Measurements from ENCODE around the gene UGDH. TPM values are rescaled to one million over a fixed set of nuclear protein-coding genes. Genes with fewer than 3 reads are reported as not detected.
A peak's percentile ranks its signal among the peaks of the same experiment; 100 is the strongest.

The UGDH gene
- total and polyA plus RNA-seq, 2 of the 13 experiments (the other 11 are each of a cell fraction or from before 2014, with no cell fraction given), result 99.0 to 384 TPM

DNA sequence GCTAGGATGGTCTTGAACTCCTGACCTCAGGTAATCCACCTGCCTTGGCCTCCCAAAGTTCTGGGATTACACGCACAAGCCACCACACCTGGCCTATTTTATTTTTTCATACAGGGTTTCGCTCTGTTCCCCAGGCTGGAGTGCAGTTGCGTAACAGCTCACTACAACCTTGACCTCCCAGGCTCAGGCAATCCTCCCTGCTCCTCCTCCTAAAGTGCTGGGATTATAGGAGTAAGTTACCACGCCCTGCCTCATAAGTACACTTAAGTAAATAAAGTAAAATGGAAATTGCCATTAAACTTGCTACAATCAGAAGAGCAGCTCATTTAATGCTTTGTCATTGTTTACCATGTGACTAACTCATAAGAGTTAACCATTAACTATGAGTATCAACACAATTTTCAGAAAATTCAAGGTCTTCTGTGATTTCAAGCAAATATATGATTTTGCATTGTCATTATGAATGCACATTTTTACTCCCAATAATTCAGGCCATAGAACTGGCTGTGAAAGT is 12.3 kb downstream of the UGDH start (continued):
- peak; percentile 97 for TF ChIP-seq ARID3A (IDR thresholded peaks at IDR 0.05; ENCODE audit: low read depth, low read length)
- TF ChIP-seq ZNF543 (CRISPR knock-in tag; IDR thresholded peaks at IDR 0.05), result no peak
- TF ChIP-seq, protein P1, sequence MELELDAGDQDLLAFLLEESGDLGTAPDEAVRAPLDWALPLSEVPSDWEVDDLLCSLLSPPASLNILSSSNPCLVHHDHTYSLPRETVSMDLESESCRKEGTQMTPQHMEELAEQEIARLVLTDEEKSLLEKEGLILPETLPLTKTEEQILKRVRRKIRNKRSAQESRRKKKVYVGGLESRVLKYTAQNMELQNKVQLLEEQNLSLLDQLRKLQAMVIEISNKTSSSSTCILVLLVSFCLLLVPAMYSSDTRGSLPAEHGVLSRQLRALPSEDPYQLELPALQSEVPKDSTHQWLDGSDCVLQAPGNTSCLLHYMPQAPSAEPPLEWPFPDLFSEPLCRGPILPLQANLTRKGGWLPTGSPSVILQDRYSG (CRISPR knock-in tag; IDR thresholded peaks at IDR 0.05), result 0 out of 2 replicates have a peak, but pooled peaks have one; percentile 52
- TF ChIP-seq ZNF367 (CRISPR knock-in tag; IDR thresholded peaks at IDR 0.05; ENCODE audit: borderline replicate concordance), result no peak
- TF ChIP-seq HDAC2 (CRISPR knock-in tag; IDR thresholded peaks at IDR 0.05), result peak; percentile 97
- no peak for TF ChIP-seq HDAC6 (IDR thresholded peaks at IDR 0.05; ENCODE audit: low read depth, low read length)
- TF ChIP-seq ZNF329 (CRISPR knock-in tag; IDR thresholded peaks at IDR 0.05; ENCODE audit: low read depth), result no peak
- TF ChIP-seq KLF6 (CRISPR knock-in tag; IDR thresholded peaks at IDR 0.05), result 0 out of 2 replicates have a peak, but pooled peaks have one; percentile 74
- TF ChIP-seq DR1 (CRISPR knock-in tag; IDR thresholded peaks at IDR 0.05), result no peak
- TF ChIP-seq, protein P2, sequence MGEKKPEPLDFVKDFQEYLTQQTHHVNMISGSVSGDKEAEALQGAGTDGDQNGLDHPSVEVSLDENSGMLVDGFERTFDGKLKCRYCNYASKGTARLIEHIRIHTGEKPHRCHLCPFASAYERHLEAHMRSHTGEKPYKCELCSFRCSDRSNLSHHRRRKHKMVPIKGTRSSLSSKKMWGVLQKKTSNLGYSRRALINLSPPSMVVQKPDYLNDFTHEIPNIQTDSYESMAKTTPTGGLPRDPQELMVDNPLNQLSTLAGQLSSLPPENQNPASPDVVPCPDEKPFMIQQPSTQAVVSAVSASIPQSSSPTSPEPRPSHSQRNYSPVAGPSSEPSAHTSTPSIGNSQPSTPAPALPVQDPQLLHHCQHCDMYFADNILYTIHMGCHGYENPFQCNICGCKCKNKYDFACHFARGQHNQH (CRISPR knock-in tag; IDR thresholded peaks at IDR 0.05), result peak; percentile 95
- TF ChIP-seq HHEX (CRISPR knock-in tag; IDR thresholded peaks at IDR 0.05), result peak; percentile 79
- peak; percentile 31; the same call in 1 of the 2 replicates for TF ChIP-seq DMAP1 (CRISPR knock-in tag; IDR thresholded peaks at IDR 0.05)
- peak; percentile 77 for TF ChIP-seq ZNF317 (CRISPR knock-in tag; IDR thresholded peaks at IDR 0.05)
- TF ChIP-seq YEATS4 (CRISPR knock-in tag; IDR thresholded peaks at IDR 0.05; ENCODE audit: borderline replicate concordance), result 0 out of 2 replicates have a peak, but pooled peaks have one; percentile 59
- no peak for TF ChIP-seq MAZ (IDR thresholded peaks at IDR 0.05; ENCODE audit: borderline replicate concordance, low read depth, low read length)
- TF ChIP-seq MAZ (CRISPR knock-in tag; IDR thresholded peaks at IDR 0.05; ENCODE audit: low read depth), result 0 out of 2 replicates have a peak, but pooled peaks have one; percentile 9
- no peak for TF ChIP-seq TRIM22 (IDR thresholded peaks at IDR 0.05)
- TF ChIP-seq, protein P3, sequence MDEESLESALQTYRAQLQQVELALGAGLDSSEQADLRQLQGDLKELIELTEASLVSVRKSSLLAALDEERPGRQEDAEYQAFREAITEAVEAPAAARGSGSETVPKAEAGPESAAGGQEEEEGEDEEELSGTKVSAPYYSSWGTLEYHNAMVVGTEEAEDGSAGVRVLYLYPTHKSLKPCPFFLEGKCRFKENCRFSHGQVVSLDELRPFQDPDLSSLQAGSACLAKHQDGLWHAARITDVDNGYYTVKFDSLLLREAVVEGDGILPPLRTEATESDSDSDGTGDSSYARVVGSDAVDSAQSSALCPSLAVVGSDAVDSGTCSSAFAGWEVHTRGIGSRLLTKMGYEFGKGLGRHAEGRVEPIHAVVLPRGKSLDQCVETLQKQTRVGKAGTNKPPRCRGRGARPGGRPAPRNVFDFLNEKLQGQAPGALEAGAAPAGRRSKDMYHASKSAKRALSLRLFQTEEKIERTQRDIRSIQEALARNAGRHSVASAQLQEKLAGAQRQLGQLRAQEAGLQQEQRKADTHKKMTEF (CRISPR knock-in tag; IDR thresholded peaks at IDR 0.05), result peak; percentile 97
- no peak for TF ChIP-seq ZC3H13 (CRISPR knock-in tag; IDR thresholded peaks at IDR 0.05)
- TF ChIP-seq, protein P4, sequence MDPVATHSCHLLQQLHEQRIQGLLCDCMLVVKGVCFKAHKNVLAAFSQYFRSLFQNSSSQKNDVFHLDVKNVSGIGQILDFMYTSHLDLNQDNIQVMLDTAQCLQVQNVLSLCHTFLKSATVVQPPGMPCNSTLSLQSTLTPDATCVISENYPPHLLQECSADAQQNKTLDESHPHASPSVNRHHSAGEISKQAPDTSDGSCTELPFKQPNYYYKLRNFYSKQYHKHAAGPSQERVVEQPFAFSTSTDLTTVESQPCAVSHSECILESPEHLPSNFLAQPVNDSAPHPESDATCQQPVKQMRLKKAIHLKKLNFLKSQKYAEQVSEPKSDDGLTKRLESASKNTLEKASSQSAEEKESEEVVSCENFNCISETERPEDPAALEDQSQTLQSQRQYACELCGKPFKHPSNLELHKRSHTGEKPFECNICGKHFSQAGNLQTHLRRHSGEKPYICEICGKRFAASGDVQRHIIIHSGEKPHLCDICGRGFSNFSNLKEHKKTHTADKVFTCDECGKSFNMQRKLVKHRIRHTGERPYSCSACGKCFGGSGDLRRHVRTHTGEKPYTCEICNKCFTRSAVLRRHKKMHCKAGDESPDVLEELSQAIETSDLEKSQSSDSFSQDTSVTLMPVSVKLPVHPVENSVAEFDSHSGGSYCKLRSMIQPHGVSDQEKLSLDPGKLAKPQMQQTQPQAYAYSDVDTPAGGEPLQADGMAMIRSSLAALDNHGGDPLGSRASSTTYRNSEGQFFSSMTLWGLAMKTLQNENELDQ (CRISPR knock-in tag; IDR thresholded peaks at IDR 0.05; ENCODE audit: borderline replicate concordance), result no peak
- peak; percentile 37; the same call in 1 of the 2 replicates for TF ChIP-seq MLLT10 (CRISPR knock-in tag; IDR thresholded peaks at IDR 0.05)
- no peak; the same call in 1 of the 2 replicates for TF ChIP-seq ZNF644 (CRISPR knock-in tag; IDR thresholded peaks at IDR 0.05; ENCODE audit: low read depth)
